GOT3 (cell line): ENCODE data around the gene TUFT1.
"Not testable (repeated sequence)": the region's sequence is repeated elsewhere in the genome, so short reads cannot be mapped to it uniquely, and the experiment has no call there.

Source experiments
- DNase-seq: peaks from one replicate; lab custom pipeline; 2025; ENCODE audit warnings: mixed read lengths; lab: John Stamatoyannopoulos, UW

Gene TUFT1

DNA sequence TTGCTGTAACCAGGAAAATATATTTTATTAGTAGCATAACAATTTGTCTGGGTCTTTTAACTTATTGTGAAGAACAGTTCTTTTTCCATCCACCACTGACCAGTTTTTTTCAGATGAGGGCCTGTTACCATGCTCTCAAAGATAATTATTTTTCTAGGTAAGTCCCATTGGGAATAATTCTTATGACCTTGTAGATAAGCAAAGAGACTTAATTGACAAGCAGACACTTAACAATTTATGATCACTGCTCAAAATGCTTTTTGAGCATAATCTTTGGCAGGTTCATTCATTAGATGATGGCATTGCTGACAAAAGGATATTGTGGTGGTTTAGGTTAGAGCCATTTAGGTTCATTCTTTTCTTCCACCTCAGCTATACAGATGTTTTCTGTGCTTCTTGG, 78.4 kb downstream of the TUFT1 start:
- DNase-seq: no peak

DNA sequence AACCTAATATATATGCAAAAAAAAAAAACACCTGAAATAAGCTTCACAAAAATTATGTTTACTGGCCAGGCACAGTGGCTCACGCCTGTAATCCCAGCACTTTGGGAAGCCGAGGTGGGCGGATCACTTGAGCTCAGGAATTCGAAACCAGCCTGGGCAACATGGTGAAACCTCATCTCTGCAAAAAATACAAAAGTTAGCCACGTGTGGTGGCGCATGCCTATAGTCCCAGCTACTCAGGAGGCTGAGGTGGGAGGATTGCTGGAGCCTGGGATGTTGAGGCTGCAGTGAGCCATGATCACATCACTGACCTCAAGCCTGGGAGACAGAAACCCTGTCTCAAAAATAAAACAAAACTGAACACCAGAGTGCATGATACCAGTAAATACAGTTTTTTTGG, 78.9 kb downstream of the TUFT1 start:
- not testable (repeated sequence) for DNase-seq

DNA sequence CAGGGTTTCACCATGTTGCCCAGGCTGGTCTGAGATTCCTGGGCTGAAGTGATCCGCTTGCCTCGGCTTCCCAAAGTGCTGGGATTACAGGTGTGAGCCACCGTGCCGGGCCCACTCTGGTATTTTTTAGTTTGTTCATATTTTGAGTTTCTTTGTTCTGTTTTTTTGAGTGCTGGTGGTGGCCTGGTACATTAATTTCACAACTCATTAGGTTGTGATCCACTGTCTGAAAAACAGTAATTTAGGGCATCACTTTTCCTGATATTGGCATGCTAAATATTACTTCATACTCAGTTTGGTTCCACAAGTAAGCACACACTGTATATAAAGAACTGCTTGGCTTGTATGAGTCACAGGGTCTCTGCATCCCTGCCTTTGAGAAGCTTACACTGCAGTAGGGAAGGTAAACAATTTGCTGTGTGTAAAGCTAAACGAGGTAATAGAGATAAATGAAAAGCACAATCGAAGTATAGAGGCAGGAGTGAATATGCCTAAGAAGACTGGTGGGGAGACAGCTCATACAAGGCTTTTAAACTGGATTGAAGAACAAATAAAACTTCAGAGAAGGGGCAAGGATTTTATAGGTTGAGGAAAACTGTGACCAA, 79.5 kb downstream of the TUFT1 start:
- no peak for DNase-seq

DNA sequence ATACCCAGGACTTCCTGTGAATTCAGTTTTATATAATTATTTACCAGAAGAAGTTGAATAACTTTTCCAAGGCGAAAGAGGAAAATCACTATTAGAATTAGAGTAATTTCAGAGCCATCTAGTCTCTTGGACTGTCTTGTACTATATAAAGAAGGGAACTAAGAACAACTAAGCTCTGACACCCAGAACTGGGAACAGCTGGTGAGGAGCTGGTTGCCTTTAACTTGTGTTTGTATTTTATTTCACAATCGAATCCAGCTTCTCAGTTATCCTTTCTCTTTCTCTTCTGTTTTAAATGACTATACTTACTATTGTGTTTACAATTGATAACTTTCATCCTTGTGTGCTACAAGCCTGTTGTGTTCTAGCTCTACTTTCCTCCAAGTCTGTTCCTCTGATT, 80.2 kb downstream of the TUFT1 start:
- DNase-seq: no peak

DNA sequence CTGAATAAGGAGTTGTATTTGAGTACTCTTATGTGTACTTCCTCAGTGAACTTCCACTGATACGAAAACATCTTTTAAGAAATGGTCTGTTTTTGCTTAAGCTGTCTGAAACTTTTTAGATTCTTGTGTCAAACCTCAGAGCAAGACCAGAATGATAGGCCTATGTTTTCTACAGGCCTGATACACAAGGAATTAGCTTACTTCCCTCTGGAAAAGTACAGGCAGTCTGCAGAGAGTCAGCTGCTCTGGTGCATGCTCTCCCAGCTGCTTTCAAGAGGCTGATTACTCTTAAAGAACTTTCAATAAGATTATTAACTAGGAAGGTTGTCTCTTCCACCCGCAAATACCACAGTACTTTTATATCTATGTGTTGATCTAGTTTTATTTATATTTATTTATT, 81.2 kb downstream of the TUFT1 start:
- DNase-seq: no peak

DNA sequence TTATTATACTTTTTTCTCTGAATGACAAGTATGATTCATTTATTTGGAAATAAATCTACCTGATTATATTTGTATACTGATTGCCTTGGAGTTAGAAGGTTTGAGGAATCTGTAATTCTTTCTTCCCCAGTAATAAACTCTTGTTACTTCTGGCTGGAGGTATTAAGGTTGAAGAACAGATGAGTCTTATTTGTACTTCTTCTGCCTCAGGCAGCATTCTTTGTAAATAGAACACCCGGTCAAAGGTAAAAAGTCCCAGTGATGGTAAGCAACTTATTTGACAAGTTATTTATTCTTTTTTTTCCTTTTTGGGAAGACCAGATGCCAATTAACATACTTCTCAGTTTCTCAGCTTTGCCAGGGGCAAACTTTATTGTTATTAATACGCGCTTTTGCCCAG, 84.7 kb downstream of the TUFT1 start:
- DNase-seq: no peak

DNA sequence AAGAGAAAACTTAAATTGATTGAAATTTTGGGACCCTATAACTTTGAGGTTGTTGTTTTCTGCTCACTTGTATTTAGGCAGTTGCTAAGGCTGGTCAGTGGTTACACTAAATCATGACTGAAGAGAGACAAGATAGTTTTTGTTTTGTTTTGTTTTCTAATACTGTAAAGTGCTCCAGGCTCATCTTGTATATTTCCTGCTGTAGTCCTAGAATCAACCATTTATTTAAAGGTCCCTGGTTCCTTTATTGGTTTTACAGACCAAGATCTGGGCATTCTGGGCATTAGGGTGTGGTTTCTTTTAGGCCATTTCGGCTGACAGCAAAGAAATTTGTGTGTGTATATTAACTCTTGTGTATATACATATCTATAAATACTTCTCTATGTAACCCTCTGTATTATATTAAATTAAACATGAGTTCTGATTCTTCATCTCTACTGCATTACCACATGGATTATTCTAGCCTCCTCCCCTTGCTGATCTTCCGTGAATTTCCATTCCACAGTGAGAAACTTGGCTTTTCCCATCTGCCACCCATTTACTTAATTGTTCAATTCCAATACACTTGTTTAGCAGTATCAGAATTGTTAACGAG, 86.7 kb downstream of the TUFT1 start:
- DNase-seq: no peak

DNA sequence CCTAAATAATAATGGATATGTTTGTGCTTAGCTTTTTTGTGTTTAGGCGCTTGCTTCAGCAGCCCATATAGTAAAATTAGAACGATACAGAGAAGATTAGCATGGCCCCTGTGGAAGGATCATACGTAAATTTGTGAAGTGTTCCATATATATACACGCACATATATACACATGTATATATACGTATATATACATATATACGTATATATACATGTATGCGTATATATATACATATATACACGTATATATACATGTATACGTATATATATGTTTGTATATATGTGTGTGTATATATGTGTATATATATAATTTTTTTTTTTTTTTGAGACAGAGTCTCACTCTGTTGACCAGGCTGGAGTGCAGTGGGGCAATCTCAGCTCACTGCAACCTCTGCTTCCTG, 89.2 kb downstream of the TUFT1 start:
- no peak for DNase-seq
